Measurements from ENCODE around the gene EMC10.

DNA sequence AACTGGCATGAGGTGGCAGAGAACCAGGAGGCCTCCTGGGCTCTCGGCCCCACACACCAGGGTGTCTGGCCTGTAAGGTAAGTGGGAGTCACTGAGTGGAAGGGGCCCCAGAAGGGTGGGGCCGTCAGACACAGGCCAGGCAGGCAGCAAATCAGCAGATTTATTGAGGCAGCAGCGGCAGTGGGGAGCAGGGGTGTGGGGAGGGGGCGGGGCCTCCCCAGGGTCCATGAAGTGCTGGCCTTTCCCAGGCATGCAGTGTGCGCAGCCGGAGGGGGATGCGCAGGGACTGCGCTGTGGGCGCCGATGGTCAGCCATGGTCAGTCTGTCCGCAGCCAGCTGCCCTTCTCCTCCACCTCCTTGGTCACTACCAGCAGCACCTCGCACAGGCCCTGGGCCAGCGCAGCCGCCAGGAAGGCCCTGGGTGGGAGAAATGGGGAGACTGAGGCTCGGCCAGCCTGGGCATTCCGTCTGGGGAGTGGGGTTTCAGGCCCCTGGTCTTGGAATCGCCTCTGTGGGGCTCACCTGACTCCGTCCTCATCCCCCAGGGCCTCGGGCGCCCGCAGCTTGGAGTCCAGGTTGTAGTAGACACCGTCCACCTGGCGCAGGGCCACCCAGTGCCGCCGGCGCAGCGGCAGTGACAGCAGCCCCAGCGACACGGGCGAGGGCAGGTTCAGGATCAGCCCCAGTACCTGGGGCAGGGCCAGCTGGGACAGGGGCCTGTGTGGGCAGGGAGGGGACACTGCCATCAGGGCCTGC lies 29.7 kb downstream of the EMC10 start:
- no peak for TF ChIP-seq CTCF (conservative IDR thresholded peaks at IDR 0.05; ENCODE audit: low read depth, low read length)
- no peak for TF ChIP-seq EZH2 (IDR thresholded peaks at IDR 0.05; ENCODE audit: borderline replicate concordance, low read depth, low read length, poor library complexity, severe bottlenecking)
